ENCODE results near the gene BASP1. TPM values are rescaled to one million over a fixed set of nuclear protein-coding genes. Genes with fewer than 3 reads are reported as not detected.

BASP1 gene
- total RNA-seq, 4 donors from 2014 or later = 19.8 to 53.9 (median 32.5) TPM

- no peak for TF ChIP-seq CTCF (IDR thresholded peaks at IDR 0.05)
- ATAC-seq (ENCODE audit: low FRiP score) = no peak
- DNase-seq (ENCODE audit: low spot score) = no peak
These were observed 37.0 kb upstream of the BASP1 start for GRCh38 chr5:17180330-17180843.

- TF ChIP-seq CTCF (IDR thresholded peaks at IDR 0.05) = no peak
- ATAC-seq (ENCODE audit: low FRiP score) = peak; percentile 85
- no peak for DNase-seq (ENCODE audit: low spot score)
These were observed 36.3 kb upstream of the BASP1 start for GRCh38 chr5:17180864-17181723.

GRCh38 chr5:17182494-17182893 is 34.9 kb upstream of the BASP1 start:
- no peak for TF ChIP-seq CTCF (IDR thresholded peaks at IDR 0.05)
- no peak for ATAC-seq (ENCODE audit: low FRiP score)
- DNase-seq (ENCODE audit: low spot score) = no peak

- TF ChIP-seq CTCF (IDR thresholded peaks at IDR 0.05) = no peak
- DNase-seq (ENCODE audit: low spot score) (no peak), ATAC-seq (ENCODE audit: low FRiP score) (no peak)
These were observed 34.5 kb upstream of the BASP1 start for GRCh38 chr5:17182981-17183380.

- DNase-seq (ENCODE audit: low spot score) = no peak
- TF ChIP-seq CTCF (IDR thresholded peaks at IDR 0.05) = no peak
- no peak for ATAC-seq (ENCODE audit: low FRiP score)
These were observed 33.6 kb upstream of the BASP1 start for GRCh38 chr5:17183831-17184230.

GRCh38 chr5:17184588-17184987 is 32.8 kb upstream of the BASP1 start:
- ATAC-seq (ENCODE audit: low FRiP score) = no peak
- no peak for DNase-seq (ENCODE audit: low spot score)
- no peak for TF ChIP-seq CTCF (IDR thresholded peaks at IDR 0.05)

GRCh38 chr5:17185349-17185748 is 32.1 kb upstream of the BASP1 start:
- TF ChIP-seq CTCF (IDR thresholded peaks at IDR 0.05) = no peak
- no peak for DNase-seq (ENCODE audit: low spot score)
- no peak for ATAC-seq (ENCODE audit: low FRiP score)

All from omental fat pad (tissue), 4 donors.